Stimulated activated naive CD8-positive, alpha-beta T cell treated with anti-CD3 and anti-CD28 coated beads, Interleukin-15, Interleukin-2, amounts not matched to agents 100 ng/mL and 50 ng/mL, for 24 hours (primary cell): ENCODE results near the gene ERC2.
"Not testable (repeated sequence)": the region's sequence is repeated elsewhere in the genome, so short reads cannot be mapped to it uniquely, and the experiment has no call there.

Experiments used
- H3K27ac Mint-ChIP-seq: one replicate; pipeline ENCODE4 v1.8.0; 2021; ENCODE audit warnings: mild to moderate bottlenecking, mixed read lengths
- H3K27me3 Mint-ChIP-seq: one replicate; pipeline ENCODE4 v1.8.0; 2021; ENCODE audit warnings: mixed read lengths
- H3K36me3 Mint-ChIP-seq: one replicate; pipeline ENCODE4 v1.8.0; 2021; ENCODE audit warnings: low read depth, mixed read lengths
- H3K4me1 Mint-ChIP-seq: one replicate; pipeline ENCODE4 v1.8.0; 2021; ENCODE audit warnings: low read depth, mixed read lengths
- H3K4me3 Mint-ChIP-seq: one replicate; pipeline ENCODE4 v1.8.0; 2021; ENCODE audit warnings: mild to moderate bottlenecking, mixed read lengths
- H3K9me3 Mint-ChIP-seq: one replicate; pipeline ENCODE4 v1.8.0; 2021; ENCODE audit warnings: mixed read lengths

ERC2 gene

DNA sequence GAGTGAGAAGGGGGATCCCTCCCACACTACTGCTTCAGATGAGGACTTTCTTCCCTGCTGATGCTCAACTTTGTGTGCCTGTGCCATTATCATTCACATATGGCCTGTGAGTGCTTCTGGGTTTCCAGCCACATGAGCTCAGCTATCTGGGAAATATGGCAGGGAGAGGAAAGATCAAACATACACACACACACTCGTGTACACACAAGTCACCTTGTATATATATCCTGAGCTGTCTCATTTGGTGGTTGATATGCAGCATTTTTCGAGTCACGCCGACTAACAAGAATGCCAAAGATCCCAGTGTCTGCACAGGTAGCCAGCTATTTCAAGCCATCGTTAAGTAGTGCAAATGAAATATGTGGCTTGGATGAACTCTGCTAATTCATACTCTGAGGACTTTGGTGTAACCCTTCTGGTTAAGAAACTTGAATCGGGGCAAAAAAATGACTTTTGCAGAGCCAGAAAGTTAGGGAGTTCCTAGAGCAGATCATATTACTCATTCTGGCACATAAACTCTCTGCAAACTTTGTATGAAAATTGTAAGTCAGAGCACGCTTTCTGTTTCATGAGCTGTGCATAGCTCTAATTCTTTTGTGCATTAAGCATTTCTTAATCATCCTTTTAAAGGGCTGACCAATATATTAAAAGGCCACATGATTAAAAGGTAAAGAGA, 956.2 kb downstream of the ERC2 start:
- H3K27ac Mint-ChIP-seq: no peak overlapping the region
- H3K27me3 Mint-ChIP-seq: no peaks in the 10 kb centered on the region
- H3K4me1 Mint-ChIP-seq: no peaks in the 10 kb centered on the region
- H3K4me3 Mint-ChIP-seq: no peak overlapping the region
- no peaks in the 10 kb centered on the region for H3K9me3 Mint-ChIP-seq
- H3K36me3 Mint-ChIP-seq: no peaks in the 10 kb centered on the region

DNA sequence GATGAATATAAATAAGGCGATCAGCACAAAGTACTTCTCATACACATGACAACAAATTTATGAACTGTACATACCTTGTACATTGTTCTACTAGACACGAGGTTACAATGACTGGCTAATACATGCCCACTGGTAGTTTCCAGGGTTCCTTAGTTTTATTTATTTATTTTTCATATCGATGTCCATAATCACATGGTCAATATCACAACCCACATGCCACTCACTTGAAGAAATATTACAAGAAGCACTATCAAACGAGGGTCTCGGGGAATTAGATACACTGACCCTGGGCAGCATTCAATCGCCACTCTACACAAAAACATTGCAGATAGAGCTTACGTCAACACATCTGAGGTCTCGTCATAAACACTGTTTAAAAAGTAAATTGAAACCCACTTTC, 959.9 kb downstream of the ERC2 start:
- no peaks in the 10 kb centered on the region for H3K4me1 Mint-ChIP-seq
- H3K9me3 Mint-ChIP-seq: no peaks in the 10 kb centered on the region
- H3K27me3 Mint-ChIP-seq: no peaks in the 10 kb centered on the region

DNA sequence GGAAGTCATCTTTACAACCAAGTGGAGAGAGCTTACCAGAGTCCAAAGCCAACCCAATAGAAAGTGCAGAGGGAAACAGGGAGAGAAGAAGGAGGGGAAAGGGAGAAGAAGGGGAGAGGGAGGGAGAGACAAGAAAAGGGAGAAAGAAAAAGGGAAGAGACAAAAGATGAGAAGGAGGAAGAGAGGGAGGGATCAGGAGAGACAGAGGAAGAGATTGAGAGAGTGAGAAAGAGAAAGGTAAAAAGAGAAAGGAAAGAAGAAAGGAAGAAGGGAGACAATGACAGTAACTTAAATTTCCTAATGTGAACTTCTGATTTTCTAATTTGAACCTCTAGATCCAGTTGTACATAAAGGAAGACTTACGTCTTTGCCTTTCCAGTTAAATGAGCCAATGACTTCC, 960.5 kb downstream of the ERC2 start:
- Mint-ChIP-seq H3K27me3 (no peaks in the 10 kb centered on the region), H3K9me3 (no peaks in the 10 kb centered on the region), H3K4me3 (no peak overlapping the region), H3K27ac (no peak overlapping the region), H3K36me3 (no peaks in the 10 kb centered on the region), H3K4me1 (no peaks in the 10 kb centered on the region)

More for the DNA sequence above, 959.9 kb downstream of the ERC2 start:
- H3K4me3 Mint-ChIP-seq: no peak overlapping the region
- H3K27ac Mint-ChIP-seq: no peak overlapping the region
- H3K36me3 Mint-ChIP-seq: no peaks in the 10 kb centered on the region

DNA sequence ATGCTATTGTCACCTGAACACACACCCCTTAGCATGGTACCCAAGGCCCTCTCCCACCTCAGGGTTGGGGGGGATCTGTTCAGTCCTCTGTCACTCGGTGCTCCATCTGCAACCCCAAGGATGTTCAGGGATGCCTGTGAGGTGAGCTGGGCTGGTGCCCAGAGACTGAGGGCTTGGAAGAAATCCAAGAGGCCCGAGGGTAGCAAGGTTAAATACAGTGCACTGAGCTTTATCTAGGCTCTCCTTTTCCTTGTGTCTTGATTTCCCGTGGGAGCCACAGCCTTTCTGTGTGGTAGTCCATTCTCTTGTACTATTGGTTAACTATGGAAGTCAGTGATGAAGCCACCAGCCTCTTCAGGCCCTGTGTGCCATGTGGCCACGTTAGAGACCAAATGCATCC, 962.5 kb downstream of the ERC2 start:
- H3K27me3 Mint-ChIP-seq: no peaks in the 10 kb centered on the region
- H3K36me3 Mint-ChIP-seq: no peaks in the 10 kb centered on the region
- no peaks in the 10 kb centered on the region for H3K9me3 Mint-ChIP-seq
- H3K4me3 Mint-ChIP-seq: no peak overlapping the region
- no peaks in the 10 kb centered on the region for H3K4me1 Mint-ChIP-seq
- no peak overlapping the region for H3K27ac Mint-ChIP-seq

DNA sequence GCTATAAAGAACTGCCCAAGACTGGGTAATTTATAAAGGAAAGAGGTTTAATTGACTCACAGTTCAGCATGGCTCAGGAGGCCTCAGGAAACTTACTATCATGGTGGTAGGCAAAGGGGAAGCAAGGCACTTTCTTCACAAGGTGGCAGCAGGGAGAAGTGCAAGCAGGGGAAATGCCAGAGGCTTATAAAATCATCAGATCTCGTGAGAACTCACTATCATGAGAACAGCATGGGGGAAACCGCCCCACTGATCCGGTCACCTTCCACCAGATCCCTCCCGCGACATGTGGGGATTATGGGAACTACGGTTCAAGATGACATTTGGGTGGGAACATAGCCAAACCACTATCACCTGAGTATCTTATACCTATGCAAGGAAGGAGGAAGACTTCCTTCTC, 963.2 kb downstream of the ERC2 start:
- not testable (repeated sequence) for H3K36me3 Mint-ChIP-seq, H3K9me3 Mint-ChIP-seq, H3K27ac Mint-ChIP-seq, H3K27me3 Mint-ChIP-seq, H3K4me1 Mint-ChIP-seq, H3K4me3 Mint-ChIP-seq

DNA sequence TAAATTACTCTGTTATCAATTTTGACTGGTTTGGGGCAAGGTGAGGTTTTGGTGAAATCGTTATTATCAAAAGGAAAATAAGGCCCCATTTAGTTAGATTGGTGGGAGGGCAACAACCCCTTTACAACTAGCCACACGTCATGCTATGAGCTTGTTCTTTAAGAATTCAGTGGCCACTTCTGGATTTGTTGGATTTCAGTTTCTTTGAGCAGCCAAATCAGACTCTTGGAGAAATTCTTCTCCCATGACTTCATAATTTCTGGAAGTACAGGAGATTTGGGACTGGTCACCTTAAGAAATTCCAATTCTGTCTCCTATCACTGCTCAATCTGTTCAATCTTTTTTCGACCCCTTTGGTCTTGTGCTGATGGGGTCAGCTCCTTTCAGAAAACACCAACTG, 966.4 kb downstream of the ERC2 start:
- H3K27me3 Mint-ChIP-seq: no peaks in the 10 kb centered on the region
- no peak overlapping the region for H3K4me3 Mint-ChIP-seq
- H3K9me3 Mint-ChIP-seq: peaks cover under 1% of the 10 kb centered on the region
- no peak overlapping the region for H3K27ac Mint-ChIP-seq
- H3K4me1 Mint-ChIP-seq: no peaks in the 10 kb centered on the region
- H3K36me3 Mint-ChIP-seq: no peaks in the 10 kb centered on the region

DNA sequence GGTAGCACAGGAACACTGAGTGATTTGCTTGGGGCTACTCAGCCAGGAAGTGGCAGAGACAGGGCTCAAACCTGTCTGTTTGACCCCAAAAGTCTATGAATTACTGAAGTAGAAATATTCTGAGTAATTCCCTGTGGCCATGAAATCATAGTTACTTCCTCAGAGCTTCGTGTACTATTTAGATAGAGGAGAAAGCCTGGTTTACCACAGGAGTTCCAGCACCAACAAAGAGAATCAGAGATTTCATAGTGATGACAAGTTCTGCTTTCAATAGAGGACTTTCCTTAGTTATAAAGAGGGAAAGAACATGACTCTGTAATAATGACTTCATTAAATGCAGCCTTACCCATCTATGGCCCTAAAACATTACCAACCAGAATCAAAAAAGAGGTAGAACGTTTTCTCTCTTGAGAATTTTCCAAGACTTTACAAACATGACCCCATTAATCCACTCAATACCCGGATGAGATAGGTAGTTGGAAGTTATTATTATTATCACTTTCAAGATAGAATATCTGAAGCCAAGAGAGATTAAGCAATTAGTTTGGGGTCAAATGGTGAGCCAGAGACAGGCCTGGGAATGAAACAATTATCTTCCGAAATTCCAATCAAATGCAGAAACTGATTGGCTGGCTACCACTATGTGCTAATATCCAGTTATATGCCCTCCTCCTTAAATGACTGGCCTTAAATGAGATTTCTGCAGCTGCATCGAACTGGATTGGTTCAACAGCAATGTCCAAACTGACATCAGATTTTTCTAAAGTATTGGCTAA, 967.5 kb downstream of the ERC2 start:
- no peaks in the 10 kb centered on the region for H3K36me3 Mint-ChIP-seq
- peaks cover 3% of the 10 kb centered on the region for H3K9me3 Mint-ChIP-seq
- H3K27me3 Mint-ChIP-seq: no peaks in the 10 kb centered on the region
- no peak overlapping the region for H3K27ac Mint-ChIP-seq
- H3K4me1 Mint-ChIP-seq: no peaks in the 10 kb centered on the region
- no peak overlapping the region for H3K4me3 Mint-ChIP-seq

DNA sequence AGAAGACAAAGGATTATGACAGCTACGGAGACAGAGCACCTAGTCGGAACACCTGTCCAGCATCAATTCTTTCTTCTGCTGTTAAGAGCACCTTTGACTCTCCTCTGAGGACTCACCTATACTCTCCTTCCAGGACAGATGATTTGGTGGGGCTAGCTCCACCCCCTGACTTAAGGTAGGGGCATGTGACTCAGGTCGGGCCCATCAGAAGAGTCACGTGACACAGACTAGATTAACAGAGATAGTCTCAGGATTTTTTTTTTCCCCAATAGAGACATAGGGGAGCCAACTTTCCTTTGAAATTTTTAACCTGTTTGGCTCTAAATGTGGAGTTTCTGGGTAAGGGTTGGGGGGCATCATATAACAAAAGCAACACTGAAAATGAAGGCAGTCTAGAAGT, 969.7 kb downstream of the ERC2 start:
- Mint-ChIP-seq H3K36me3 (no peaks in the 10 kb centered on the region), H3K27ac (no peak overlapping the region), H3K9me3 (peaks cover 3% of the 10 kb centered on the region), H3K27me3 (no peaks in the 10 kb centered on the region), H3K4me1 (no peaks in the 10 kb centered on the region), H3K4me3 (no peak overlapping the region)

DNA sequence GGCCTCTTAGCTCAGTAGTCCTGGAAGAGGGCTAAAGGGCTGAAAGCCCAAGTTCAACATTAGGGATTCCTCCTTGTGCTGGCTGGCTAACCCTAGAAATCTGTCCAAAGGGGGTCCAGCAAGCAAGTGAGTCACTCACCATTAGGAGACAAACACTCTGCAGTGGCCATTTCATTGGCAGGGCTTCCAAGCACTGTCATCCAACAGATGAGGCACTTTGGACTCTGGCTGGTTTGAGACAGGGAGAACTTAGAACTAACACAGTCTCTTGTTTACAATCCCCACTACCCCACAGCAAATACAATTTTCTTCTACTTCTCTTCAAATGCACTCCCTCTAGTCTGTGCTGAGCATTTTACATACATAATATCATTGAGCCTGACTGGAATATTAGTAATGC, 971.0 kb downstream of the ERC2 start:
- Mint-ChIP-seq H3K4me1 (no peaks in the 10 kb centered on the region), H3K4me3 (no peak overlapping the region), H3K27ac (no peak overlapping the region), H3K9me3 (peaks cover 3% of the 10 kb centered on the region), H3K36me3 (no peaks in the 10 kb centered on the region), H3K27me3 (no peaks in the 10 kb centered on the region)

DNA sequence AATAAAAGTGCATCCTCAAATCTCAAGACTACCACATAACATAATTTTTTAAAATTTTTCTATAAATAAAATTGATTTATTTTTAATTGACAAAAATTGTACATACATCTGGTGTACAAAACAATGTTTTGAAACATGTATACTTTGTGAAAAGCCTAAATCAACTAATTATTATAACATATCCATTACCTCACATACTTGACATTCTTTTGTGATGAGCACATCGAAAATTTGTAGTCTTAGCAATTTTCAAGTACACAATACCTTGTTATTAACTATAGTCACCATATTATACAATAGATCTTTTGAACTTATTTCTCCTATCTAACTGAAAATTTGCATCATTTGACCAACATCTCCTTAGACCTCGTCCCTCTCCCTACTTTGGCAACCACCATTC, 973.3 kb downstream of the ERC2 start:
- no peaks in the 10 kb centered on the region for H3K36me3 Mint-ChIP-seq
- no peak overlapping the region for H3K27ac Mint-ChIP-seq
- H3K27me3 Mint-ChIP-seq: peaks cover 9% of the 10 kb centered on the region
- no peak overlapping the region for H3K4me3 Mint-ChIP-seq
- peaks cover 3% of the 10 kb centered on the region for H3K9me3 Mint-ChIP-seq
- H3K4me1 Mint-ChIP-seq: no peaks in the 10 kb centered on the region

DNA sequence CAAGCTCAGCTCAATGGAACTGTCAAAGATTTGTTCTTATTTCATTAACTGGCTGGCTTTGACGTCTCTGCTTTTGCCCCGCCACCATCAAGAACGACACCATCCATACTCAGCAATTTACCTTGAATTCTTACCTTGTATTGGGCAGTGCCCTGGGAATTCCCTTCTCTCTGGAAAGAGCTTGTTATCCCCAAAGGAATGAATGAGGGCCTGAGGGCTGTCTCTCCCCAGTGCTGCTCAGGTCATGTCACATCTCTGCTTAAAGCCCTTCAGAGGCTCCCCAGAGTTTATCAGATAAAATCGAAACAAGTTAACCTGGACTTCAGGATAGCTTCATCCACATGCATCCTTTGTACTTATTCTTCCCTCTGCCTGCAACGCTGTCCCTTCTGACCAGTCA, 975.3 kb downstream of the ERC2 start:
- no peak overlapping the region for H3K27ac Mint-ChIP-seq
- peaks cover 26% of the 10 kb centered on the region for H3K27me3 Mint-ChIP-seq
- no peak overlapping the region for H3K4me3 Mint-ChIP-seq
- no peaks in the 10 kb centered on the region for H3K36me3 Mint-ChIP-seq
- peaks cover 3% of the 10 kb centered on the region for H3K9me3 Mint-ChIP-seq
- H3K4me1 Mint-ChIP-seq: no peaks in the 10 kb centered on the region

DNA sequence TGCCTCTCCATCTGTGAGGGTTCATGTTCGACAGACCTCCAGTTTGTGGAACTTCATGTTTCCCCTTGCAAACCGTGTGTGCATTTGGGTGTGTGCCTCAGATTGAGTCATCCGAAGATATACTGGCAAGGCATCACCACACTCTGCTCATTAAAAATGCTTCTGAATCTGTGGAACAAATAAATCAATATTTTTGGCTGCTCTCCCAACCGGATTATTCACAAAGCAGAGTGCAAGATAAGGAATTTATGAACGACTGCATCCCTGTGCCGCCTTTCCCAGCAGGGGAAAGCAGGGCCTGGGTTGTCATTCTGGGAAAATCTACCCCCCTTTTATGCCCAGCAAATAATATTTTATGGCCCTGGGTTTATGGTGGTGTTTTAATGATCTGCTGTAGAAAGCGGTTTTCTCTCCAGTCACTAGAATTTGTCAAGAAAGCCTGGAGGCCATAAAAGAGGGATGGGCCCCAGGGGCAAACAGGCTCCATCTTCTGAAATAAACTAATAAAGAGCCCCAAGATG, 976.9 kb downstream of the ERC2 start:
- Mint-ChIP-seq H3K36me3 (no peaks in the 10 kb centered on the region), H3K27me3 (peaks cover 39% of the 10 kb centered on the region), H3K4me1 (peaks cover 5% of the 10 kb centered on the region), H3K4me3 (no peak overlapping the region), H3K27ac (no peak overlapping the region), H3K9me3 (no peaks in the 10 kb centered on the region)

DNA sequence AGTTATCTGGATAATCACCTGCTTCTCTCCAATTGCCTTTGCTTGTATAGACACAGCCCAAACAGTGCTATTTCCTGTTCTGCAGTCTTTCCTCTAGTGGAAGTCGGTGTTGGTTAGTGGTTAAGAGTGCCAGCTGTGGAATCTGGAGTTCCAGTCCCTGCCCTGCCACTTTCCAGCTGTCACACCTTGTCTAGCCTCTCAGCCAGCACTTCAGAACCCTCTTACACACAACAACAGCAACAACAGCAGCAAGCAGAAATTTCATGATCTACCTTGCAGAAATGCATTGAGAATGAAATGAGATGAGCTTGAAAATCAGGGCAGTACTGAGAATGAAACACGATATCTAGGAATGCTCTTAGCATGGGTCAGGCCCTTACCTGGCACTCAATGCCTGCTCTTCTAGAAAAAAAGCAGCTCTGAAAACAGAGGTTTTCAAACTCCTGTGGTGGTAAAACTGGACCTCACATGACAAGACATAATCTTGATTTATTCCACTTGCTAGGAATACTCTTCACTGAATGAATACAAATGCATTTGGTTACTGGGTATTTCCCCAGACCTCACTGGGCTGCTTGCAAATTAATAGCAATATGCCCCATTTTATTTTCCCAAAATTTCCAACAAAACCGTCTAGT, 977.9 kb downstream of the ERC2 start:
- Mint-ChIP-seq H3K4me3 (no peak overlapping the region), H3K36me3 (no peaks in the 10 kb centered on the region)

DNA sequence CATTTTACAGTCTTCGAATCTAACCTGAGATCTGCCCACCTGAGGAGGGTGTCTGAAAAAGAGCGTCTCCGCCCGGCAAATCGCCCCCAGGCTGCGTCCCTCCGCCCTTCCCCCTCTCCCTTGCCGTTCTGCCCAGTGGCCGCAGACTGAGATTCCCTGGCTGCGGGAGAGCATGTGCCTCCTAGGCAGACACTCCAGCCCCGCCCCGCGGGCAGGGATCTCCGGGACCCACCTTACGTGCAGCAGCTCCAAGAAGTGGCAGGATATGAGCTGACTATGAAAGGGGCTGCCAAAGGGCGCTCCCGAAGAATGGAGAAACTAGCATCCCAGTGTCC, 978.5 kb downstream of the ERC2 start:
- peaks cover 13% of the 10 kb centered on the region for H3K4me1 Mint-ChIP-seq
- no peak overlapping the region for H3K4me3 Mint-ChIP-seq
- peaks cover 52% of the 10 kb centered on the region for H3K27me3 Mint-ChIP-seq
- H3K9me3 Mint-ChIP-seq: no peaks in the 10 kb centered on the region
- no peaks in the 10 kb centered on the region for H3K36me3 Mint-ChIP-seq
- H3K27ac Mint-ChIP-seq: no peak overlapping the region

More for the DNA sequence above, 977.9 kb downstream of the ERC2 start:
- no peak overlapping the region for H3K27ac Mint-ChIP-seq
- peaks cover 11% of the 10 kb centered on the region for H3K4me1 Mint-ChIP-seq
- H3K27me3 Mint-ChIP-seq: peaks cover 47% of the 10 kb centered on the region
- H3K9me3 Mint-ChIP-seq: no peaks in the 10 kb centered on the region

DNA sequence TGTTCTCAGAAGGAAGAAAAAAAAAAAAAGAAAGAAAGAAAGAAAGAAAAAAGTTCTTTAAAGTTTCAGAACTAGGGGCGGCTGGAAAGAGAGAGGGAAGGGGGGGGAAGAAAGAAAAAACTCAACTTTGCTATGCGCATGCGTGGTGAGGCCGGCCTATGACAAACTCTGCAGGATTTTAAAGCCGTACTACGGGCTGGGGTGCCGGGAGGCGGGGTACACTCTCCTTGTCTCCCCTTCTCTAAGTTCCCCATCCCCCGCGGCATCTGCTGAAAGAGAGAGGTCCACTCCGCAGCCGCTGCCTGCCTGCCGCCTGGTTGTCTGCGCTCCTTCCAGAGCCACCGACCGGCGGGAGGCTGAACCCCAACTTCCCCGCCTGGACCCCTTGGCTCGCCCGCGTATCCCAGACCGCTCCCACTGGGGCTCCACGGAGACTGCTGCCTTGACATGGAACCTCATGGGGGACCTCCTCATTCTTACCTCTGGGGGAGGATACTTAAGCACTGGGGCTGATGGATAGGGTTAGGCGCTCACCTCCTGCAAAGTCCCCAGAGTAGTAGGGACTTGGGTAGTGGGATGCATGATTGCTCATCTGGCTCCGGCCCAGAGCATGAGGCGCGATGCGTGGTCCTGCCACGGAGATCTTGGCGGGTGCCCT, 979.7 kb downstream of the ERC2 start:
- Mint-ChIP-seq H3K9me3 (no peaks in the 10 kb centered on the region), H3K27me3 (peaks cover 65% of the 10 kb centered on the region), H3K4me3 (peak overlapping the region; percentile 26), H3K27ac (no peak overlapping the region), H3K4me1 (peaks cover 13% of the 10 kb centered on the region), H3K36me3 (no peaks in the 10 kb centered on the region)
